ENCODE results near the gene FBLIM1.

Gene FBLIM1

GRCh38 chr1:15748690-15749398, 9.8 kb upstream of the FBLIM1 start:
- DNase-seq (ENCODE audit: low read depth): no peak

DNA sequence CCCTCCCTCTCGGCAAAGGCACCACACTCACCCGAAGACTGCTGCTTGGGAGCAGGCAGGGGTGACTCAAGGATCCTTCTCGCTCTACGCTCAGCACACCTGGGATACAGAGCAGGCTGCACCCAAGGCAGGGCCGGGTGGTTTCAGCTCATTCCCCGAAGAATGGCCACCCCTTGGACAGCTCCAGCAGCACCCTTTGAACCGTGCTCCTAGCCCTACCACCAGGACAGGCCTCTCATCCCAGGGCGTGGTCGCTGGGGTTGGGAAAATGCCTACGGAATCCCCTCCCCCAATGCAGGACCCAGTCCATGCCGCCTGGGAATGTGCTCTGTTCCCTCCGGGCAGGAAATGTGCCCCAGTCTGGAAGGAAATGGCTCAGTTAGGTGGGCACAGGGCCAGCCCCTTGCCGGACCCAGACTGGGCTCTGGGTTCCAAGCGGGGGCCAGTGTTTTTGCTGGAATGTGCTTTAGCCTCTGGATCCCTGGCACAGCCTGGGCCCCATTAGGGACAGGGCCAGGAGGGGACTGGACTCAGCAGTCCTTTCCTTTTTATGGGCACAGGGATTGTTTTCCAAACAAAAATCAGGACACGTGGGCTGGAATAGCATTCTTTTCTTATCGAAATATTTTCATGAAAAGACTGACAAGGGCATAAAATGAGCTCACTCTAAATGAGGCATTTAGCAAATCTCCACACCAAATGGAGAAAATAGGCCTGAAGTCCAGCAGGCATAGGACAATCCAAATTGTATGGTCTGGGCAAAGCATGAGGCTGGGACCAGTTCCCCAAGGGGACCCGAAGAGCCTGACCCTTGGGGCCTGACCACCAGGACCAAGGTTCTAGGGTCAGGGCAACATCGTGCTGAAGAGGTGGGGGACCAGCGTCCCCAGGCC, 8.9 kb upstream of the FBLIM1 start:
- no peak for DNase-seq (ENCODE audit: low read depth)

- DNase-seq (ENCODE audit: low read depth): no peak
These were observed 7.7 kb upstream of the FBLIM1 start for GRCh38 chr1:15750924-15751323.

GRCh38 chr1:15751717-15752116, 6.9 kb upstream of the FBLIM1 start:
- DNase-seq (ENCODE audit: low read depth): no peak

- DNase-seq (ENCODE audit: low read depth): no peak
These were observed 4.8 kb upstream of the FBLIM1 start for GRCh38 chr1:15753776-15754175.

DNA sequence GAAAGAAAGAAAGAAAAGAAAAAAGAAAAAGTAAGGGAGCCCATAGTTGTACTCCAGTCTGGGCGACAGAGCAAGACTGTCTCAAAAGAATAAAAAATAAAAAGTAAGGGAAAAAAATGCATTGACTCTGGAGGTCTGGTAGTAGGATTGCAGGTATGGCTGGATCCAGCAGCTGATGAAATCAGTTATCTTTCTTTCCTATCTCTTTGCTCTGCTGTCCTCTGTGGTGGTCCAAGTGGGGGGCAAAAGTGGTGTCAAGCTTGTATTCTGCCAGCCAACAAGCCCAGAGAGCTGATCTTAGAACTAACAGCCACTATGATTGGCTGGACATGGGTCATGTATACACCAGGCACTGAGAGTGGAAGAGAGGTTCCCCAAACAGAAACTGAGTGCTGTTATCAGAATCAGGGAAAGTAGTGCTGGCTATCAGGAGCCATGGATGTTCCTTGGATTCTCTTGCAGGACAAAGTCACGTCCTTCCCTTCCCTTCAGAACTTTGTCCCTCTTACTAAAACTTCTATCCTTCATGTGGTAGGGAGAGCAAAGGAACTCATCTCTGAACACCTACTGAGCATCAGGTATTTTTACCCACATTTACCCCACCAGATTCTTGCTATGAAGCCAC, 3.5 kb upstream of the FBLIM1 start:
- no peak for DNase-seq (ENCODE audit: low read depth)

DNA sequence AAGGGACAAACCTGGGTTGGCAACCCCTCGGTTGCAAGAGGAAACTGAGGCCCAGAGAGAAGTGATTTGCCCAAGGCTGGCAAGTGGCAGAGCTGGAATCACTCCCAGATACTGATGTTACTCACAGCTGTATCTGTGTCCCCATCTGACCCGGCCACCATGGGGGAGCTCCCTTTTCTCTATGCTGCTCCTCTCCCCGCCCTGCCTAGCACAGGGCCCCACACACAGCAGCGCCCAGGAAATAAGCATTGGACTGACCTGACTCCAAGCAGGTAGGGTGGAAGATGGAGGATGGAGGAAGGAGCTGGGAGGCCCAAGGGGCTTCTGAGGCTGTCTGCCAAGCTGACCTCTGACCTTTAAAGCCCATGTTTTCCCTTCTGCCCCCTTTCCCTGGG, 3.0 kb upstream of the FBLIM1 start:
- no peak for DNase-seq (ENCODE audit: low read depth)

GRCh38 chr1:15756143-15757015, 2.2 kb upstream of the FBLIM1 start:
- DNase-seq (ENCODE audit: low read depth): no peak

- no peak for DNase-seq (ENCODE audit: low read depth)
These were observed 1.5 kb upstream of the FBLIM1 start for GRCh38 chr1:15757016-15757543.

- no peak for DNase-seq (ENCODE audit: low read depth)
These were observed 836 bp upstream of the FBLIM1 start for GRCh38 chr1:15757575-15758342.

GRCh38 chr1:15758953-15759661, 512 bp downstream of the FBLIM1 start:
- DNase-seq (ENCODE audit: low read depth): no peak

- DNase-seq (ENCODE audit: low read depth): peak; percentile 42
These were observed 2.1 kb downstream of the FBLIM1 start for GRCh38 chr1:15760520-15761211.

GRCh38 chr1:15761366-15762128, 3.0 kb downstream of the FBLIM1 start:
- no peak for DNase-seq (ENCODE audit: low read depth)

GRCh38 chr1:15762546-15762945, 4.0 kb downstream of the FBLIM1 start:
- DNase-seq (ENCODE audit: low read depth): no peak

- no peak for DNase-seq (ENCODE audit: low read depth)
These were observed 5.7 kb downstream of the FBLIM1 start for GRCh38 chr1:15764269-15764764.

DNA sequence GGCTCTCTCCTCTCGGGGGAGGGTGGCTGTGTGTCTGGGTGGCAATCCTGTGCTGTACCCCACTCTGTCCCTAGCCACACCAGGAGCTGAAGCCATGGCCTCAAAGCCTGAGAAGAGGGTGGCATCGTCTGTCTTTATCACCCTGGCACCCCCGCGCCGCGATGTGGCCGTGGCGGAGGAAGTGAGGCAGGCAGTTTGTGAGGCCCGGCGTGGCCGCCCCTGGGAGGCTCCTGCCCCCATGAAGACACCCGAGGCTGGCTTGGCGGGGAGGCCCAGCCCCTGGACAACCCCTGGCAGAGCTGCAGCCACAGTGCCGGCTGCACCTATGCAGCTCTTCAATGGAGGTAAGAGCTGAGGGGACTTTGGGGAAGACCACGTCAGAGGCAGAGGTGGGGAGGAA, 6.3 kb downstream of the FBLIM1 start:
- DNase-seq (ENCODE audit: low read depth): no peak

DNA sequence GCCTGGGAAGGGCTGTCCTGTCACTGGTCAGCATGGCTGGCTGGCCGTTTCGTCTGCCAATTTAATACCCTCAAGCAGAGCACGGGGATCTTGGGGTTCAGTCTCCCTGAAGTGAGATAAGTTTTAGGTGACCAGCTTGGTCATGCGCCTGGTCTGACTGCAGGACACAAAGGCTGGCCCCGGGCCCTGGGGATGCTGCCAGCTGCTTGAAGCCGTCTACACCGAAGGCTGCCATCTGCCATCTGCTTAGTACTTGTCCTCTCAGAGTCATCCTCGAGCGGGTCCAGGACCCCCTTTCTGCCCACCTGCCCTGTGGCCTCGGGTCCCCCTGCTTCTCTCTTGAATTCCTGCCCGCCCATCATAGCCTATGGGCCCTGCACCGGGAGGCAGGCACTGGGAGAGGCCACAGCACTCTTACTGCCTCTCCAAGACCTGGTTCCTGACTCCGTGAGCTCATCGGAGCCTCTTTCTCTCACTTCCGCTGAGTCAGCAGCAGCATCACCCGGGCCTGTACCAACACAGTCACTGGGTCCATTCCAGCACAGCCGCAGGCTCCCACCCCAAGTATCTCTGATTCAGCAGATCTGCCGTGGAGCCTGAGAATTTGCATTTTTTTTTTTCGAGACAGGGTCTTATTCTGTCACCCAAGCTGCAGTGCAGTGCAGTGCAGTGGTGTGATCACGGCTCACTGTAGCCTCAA, 7.0 kb downstream of the FBLIM1 start:
- DNase-seq (ENCODE audit: low read depth): no peak

- no peak for DNase-seq (ENCODE audit: low read depth)
These were observed 9.3 kb downstream of the FBLIM1 start for GRCh38 chr1:15767941-15768340.

Data from GM04504 (cell line).